ENCODE data around the gene RNF123. TPM values are rescaled to one million over a fixed set of nuclear protein-coding genes. Genes with fewer than 3 reads are reported as not detected.
"Not testable (repeated sequence)": the region's sequence is repeated elsewhere in the genome, so short reads cannot be mapped to it uniquely, and the experiment has no call there.

The RNF123 gene
- total RNA-seq, 2 experiments from 2014 or later, result 32.4 to 35.5 TPM

DNA sequence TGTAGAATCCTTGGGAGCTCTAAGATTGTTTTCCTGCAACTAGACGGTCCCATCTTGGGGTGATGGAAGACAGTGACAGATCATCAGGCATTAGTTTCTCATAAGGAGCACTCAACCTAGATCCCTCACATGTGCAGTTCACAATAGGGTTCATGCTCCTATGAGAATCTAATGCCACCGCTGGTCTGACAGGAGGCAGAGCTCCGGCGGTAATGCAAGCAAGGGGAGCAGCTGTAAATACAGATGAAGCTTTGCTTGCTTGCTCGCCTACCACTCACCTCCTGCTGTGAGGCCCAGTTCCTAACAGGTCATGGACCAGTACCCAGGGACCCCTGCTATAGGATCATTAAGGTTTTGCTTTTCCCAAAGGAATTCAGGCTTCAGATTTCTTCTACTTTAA lies 59.5 kb downstream of the RNF123 start:
- not testable (repeated sequence) for H3K27me3 Mint-ChIP-seq, H3K36me3 Mint-ChIP-seq, DNase-seq, H3K9me3 Mint-ChIP-seq, H3K27ac Mint-ChIP-seq, H3K4me1 Mint-ChIP-seq, H3K4me3 Mint-ChIP-seq

- Mint-ChIP-seq H3K4me3 (no peak overlapping the region), H3K27ac (no peak overlapping the region), H3K4me1 (peaks cover 11% of the 10 kb centered on the region), H3K36me3 (peaks cover 7% of the 10 kb centered on the region), H3K27me3 (no peaks in the 10 kb centered on the region), H3K9me3 (no peaks in the 10 kb centered on the region)
- DNase-seq, result no peak
These were observed 60.7 kb downstream of the RNF123 start for GRCh38 chr3:49750056-49750455.

GRCh38 chr3:49751501-49751900 lies 62.1 kb downstream of the RNF123 start:
- H3K36me3 Mint-ChIP-seq, result peaks cover 7% of the 10 kb centered on the region
- no peak overlapping the region for H3K27ac Mint-ChIP-seq
- no peaks in the 10 kb centered on the region for H3K27me3 Mint-ChIP-seq
- no peaks in the 10 kb centered on the region for H3K9me3 Mint-ChIP-seq
- no peak for DNase-seq
- no peak overlapping the region for H3K4me3 Mint-ChIP-seq
- peaks cover 13% of the 10 kb centered on the region for H3K4me1 Mint-ChIP-seq

DNA sequence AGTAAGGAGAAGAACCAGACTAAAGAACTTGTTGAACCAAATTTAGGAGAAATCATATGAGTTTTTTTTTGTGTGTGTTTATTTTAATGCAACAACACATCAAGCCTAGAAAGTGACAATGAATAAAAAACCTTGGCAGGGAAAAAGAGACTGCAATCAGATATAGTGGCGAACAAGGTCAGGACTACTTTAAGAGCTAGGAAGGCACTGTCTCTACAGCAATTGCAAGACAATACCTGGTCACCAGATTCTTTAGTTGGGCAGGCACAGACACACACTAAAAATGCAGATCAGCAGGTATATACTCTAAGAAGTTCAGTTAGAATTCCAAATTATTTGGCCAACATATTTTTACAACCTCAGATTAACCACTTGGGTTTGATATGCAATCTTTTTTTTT lies 65.2 kb downstream of the RNF123 start:
- peaks cover 6% of the 10 kb centered on the region for H3K36me3 Mint-ChIP-seq
- no peaks in the 10 kb centered on the region for H3K27me3 Mint-ChIP-seq
- H3K27ac Mint-ChIP-seq, result no peak overlapping the region
- H3K4me3 Mint-ChIP-seq, result no peak overlapping the region
- no peaks in the 10 kb centered on the region for H3K9me3 Mint-ChIP-seq
- peaks cover 22% of the 10 kb centered on the region for H3K4me1 Mint-ChIP-seq
- DNase-seq, result no peak

GRCh38 chr3:49756036-49756435 lies 66.7 kb downstream of the RNF123 start:
- Mint-ChIP-seq H3K27me3 (no peaks in the 10 kb centered on the region), H3K36me3 (peaks cover 3% of the 10 kb centered on the region), H3K9me3 (no peaks in the 10 kb centered on the region), H3K4me3 (no peak overlapping the region), H3K27ac (no peak overlapping the region), H3K4me1 (peaks cover 21% of the 10 kb centered on the region)
- no peak for DNase-seq

GRCh38 chr3:49757197-49757596 lies 67.8 kb downstream of the RNF123 start:
- H3K4me1 Mint-ChIP-seq, result peaks cover 21% of the 10 kb centered on the region

DNA sequence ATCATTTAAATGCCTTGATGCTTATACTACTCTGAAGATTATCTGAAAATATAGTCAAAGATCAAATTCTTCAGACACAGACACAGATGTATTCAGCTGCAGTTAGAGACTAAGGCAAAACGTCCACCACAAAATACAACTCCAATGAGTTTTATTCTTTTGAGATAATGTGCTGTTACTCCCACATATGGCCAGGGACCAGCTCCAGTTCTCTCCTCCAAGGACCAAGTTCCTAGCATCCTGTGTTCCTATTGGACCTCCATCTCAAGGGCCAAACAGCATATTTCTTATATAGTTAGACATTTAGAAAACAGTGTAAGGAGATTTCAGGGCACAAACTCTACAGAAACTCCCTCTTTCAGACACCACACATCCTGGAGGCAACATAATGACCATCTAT lies 69.9 kb downstream of the RNF123 start:
- Mint-ChIP-seq H3K4me1 (peaks cover 20% of the 10 kb centered on the region), H3K36me3 (no peaks in the 10 kb centered on the region), H3K4me3 (no peak overlapping the region), H3K9me3 (no peaks in the 10 kb centered on the region), H3K27me3 (no peaks in the 10 kb centered on the region), H3K27ac (no peak overlapping the region)
- no peak for DNase-seq

More at GRCh38 chr3:49757197-49757596, 67.8 kb downstream of the RNF123 start:
- Mint-ChIP-seq H3K36me3 (peaks cover 3% of the 10 kb centered on the region), H3K4me3 (no peak overlapping the region), H3K9me3 (no peaks in the 10 kb centered on the region), H3K27me3 (no peaks in the 10 kb centered on the region), H3K27ac (no peak overlapping the region)
- DNase-seq, result no peak

- no peaks in the 10 kb centered on the region for H3K36me3 Mint-ChIP-seq
- H3K4me1 Mint-ChIP-seq, result peaks cover 11% of the 10 kb centered on the region
- no peak overlapping the region for H3K27ac Mint-ChIP-seq
- no peaks in the 10 kb centered on the region for H3K9me3 Mint-ChIP-seq
- H3K27me3 Mint-ChIP-seq, result no peaks in the 10 kb centered on the region
- H3K4me3 Mint-ChIP-seq, result no peak overlapping the region
- DNase-seq, result no peak
These were observed 72.3 kb downstream of the RNF123 start for GRCh38 chr3:49761661-49762060.

GRCh38 chr3:49763981-49764380 lies 74.6 kb downstream of the RNF123 start:
- no peaks in the 10 kb centered on the region for H3K9me3 Mint-ChIP-seq
- peaks cover 5% of the 10 kb centered on the region for H3K4me1 Mint-ChIP-seq
- no peak overlapping the region for H3K27ac Mint-ChIP-seq
- no peak overlapping the region for H3K4me3 Mint-ChIP-seq
- no peaks in the 10 kb centered on the region for H3K27me3 Mint-ChIP-seq
- DNase-seq, result no peak
- no peaks in the 10 kb centered on the region for H3K36me3 Mint-ChIP-seq

GRCh38 chr3:49769286-49769915 lies 80.0 kb downstream of the RNF123 start:
- H3K9me3 Mint-ChIP-seq, result no peaks in the 10 kb centered on the region
- peak overlapping the region; percentile 9 for H3K27ac Mint-ChIP-seq
- H3K36me3 Mint-ChIP-seq, result peaks cover 7% of the 10 kb centered on the region
- H3K4me1 Mint-ChIP-seq, result peaks cover 20% of the 10 kb centered on the region
- no peak for DNase-seq
- H3K27me3 Mint-ChIP-seq, result no peaks in the 10 kb centered on the region
- no peak overlapping the region for H3K4me3 Mint-ChIP-seq

- no peak overlapping the region for H3K27ac Mint-ChIP-seq
- H3K4me1 Mint-ChIP-seq, result peaks cover 23% of the 10 kb centered on the region
These were observed 80.6 kb downstream of the RNF123 start for GRCh38 chr3:49769926-49770325.

More at GRCh38 chr3:49769926-49770325, 80.6 kb downstream of the RNF123 start:
- Mint-ChIP-seq H3K9me3 (no peaks in the 10 kb centered on the region), H3K27me3 (no peaks in the 10 kb centered on the region), H3K4me3 (no peak overlapping the region), H3K36me3 (peaks cover 8% of the 10 kb centered on the region)
- DNase-seq, result no peak

Other genes starting within 250 kb of the RNF123 start
- 10 to 100 TPM; 10.8 to 12.3 TPM for gene DAG1, start 219.3 kb upstream of the RNF123 start, total RNA-seq
- gene BSN, start 135.1 kb upstream of the RNF123 start, total RNA-seq, result under 1 TPM; 0.10 to 0.35 TPM
- 100 to 1,000 TPM; 173 to 189 TPM for gene APEH, start 15.2 kb upstream of the RNF123 start, total RNA-seq
- 1 to 10 TPM; 6.7 to 8.4 TPM for gene MST1, start 83 bp upstream of the RNF123 start, total RNA-seq
- not detected for gene AMIGO3, start 30.1 kb downstream of the RNF123 start, total RNA-seq
- 10 to 100 TPM; 43.0 to 43.6 TPM for gene GMPPB, start 34.4 kb downstream of the RNF123 start, total RNA-seq
- gene IP6K1, start 97.0 kb downstream of the RNF123 start, total RNA-seq, result 10 to 100 TPM; 24.1 to 30.6 TPM
- under 1 TPM in 1 of 2 experiments, not detected in 1; 0.37 TPM for gene CDHR4, start 110.3 kb downstream of the RNF123 start, total RNA-seq
- gene INKA1, start 113.7 kb downstream of the RNF123 start, total RNA-seq, result 1 to 10 TPM; 1.2 to 1.5 TPM
- 10 to 100 TPM; 65.1 to 68.0 TPM for gene UBA7, start 124.4 kb downstream of the RNF123 start, total RNA-seq
- gene TRAIP, start 167.0 kb downstream of the RNF123 start, total RNA-seq, result 10 to 100 TPM; 23.0 to 23.6 TPM
- gene CAMKV, start 180.3 kb downstream of the RNF123 start, total RNA-seq, result 1 to 10 TPM; 1.6 to 1.7 TPM
- under 1 TPM; 0.74 to 0.76 TPM for gene MST1R, start 214.3 kb downstream of the RNF123 start, total RNA-seq
- gene MON1A, start 240.3 kb downstream of the RNF123 start, total RNA-seq, result 10 to 100 TPM; 11.7 to 12.2 TPM